Astrocyte of the hippocampus (primary cell): ENCODE results near the gene TGFBR3.

Experiments
- DNase-seq: peaks from one replicate; pipeline ENCODE4 v3.0.0; 2011; ENCODE audit warnings: low read depth, low spot score

Gene TGFBR3

GRCh38 chr1:91651243-91651642, 234.7 kb downstream of the TGFBR3 start:
- no peak for DNase-seq

DNA sequence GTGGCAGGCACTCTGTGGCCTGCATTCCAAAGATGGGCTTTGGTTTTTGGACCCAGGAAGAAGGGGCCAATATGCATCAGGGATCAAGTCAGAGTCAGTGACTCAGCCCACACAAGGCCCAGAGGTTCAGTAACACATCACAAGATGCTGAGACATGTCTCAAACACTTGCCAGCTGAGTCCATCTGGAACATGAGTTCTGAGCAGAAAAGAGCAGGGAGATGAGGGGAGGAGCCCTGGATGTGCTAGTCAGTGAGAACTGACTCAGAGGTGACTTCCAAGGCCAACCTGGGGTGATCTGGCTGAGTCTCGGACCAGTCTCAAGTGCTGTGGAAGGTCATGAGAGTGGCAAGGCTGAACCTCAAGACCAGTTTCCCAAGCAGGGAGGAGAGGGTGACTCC, 235.2 kb downstream of the TGFBR3 start:
- peak; percentile 61 for DNase-seq

DNA sequence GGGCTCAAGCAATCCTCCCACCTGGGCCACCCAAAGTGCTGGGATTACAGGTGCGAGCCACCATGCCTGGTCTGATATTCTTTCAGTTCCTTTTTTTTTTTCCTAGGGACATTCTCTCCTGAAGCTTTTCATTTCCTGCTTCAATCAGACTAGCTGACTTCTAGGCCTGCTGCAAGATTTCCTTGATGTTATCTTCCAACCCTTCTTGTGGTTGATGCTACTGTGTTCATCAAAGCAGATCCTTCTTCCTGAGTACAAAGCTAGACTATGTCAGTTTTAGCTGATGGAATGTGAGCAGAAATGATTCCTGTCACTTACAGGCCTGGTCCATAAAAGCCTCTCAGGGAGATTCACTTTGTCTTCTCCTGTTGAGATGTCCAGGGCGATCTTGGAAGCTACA, 238.9 kb downstream of the TGFBR3 start:
- no peak for DNase-seq

DNA sequence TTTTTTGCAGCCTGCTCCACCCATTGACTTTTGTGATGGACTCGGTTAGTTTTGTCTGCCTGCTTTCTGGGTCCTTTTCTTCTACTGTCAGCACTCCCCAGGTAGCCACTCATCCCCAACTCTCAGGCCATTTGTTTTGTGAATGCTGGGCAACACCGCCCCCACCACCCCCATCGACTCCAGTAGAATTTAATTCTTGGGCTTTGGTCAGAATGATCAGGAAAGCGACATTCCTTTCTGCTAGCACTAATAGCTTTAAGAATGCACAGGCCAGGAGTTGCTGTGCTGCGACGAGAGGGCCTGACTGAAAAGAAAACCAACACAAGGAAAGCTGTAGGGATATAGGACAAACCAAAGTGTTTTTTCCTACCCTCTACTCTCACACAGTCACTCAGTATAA, 240.9 kb downstream of the TGFBR3 start:
- peak; percentile 48 for DNase-seq

DNA sequence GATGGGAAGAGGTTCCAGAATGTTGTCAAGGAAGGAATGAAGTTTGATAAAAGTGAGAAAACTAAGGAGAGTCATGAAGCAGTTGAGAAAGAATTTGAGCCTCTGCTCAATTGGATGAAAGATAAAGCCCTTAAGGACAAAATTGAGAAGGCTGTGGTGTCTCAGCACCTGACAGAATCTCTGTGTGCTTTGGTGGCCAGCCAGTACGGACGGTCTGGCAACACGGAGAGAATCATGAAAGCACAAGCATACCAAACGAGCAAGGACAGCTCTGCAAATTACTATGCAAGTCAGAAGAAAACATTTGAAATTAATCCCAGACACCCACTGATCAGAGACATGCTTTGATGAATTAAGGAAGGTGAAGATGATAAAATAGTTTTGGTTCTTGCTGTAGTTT, 242.5 kb downstream of the TGFBR3 start:
- DNase-seq = no peak

DNA sequence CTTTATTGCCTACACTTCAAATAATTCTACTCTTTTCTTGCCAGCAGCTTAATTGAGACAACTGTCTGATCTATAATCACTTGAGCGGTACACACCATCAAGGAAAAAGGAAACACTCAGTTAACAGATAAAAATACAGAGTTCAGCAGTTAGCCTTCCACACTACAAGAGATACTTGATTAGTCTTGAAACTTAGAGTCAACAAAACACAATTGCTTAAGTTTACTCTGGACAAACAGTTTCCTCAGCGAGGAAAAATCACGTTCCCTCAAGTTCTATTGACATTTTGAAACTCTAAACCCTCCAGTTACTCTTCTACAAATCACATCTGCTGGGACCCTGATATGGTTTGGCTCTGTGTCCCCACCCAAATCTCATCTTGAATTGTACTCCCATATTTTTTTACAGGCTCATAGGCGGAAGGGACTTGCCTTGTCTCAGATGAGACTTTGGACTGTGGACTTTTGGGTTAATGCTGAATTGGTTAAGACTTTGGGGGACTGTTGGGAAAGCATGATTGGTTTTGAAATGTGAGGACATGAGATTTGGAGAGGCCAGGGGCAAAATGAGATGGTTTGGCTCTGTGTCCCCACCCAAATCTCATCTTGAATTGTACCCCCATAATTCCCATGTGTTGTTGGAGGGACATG, 244.9 kb downstream of the TGFBR3 start:
- no peak for DNase-seq

GRCh38 chr1:91637539-91637994, 248.4 kb downstream of the TGFBR3 start:
- no peak for DNase-seq

GRCh38 chr1:91635763-91636162, 250.2 kb downstream of the TGFBR3 start:
- no peak for DNase-seq

DNA sequence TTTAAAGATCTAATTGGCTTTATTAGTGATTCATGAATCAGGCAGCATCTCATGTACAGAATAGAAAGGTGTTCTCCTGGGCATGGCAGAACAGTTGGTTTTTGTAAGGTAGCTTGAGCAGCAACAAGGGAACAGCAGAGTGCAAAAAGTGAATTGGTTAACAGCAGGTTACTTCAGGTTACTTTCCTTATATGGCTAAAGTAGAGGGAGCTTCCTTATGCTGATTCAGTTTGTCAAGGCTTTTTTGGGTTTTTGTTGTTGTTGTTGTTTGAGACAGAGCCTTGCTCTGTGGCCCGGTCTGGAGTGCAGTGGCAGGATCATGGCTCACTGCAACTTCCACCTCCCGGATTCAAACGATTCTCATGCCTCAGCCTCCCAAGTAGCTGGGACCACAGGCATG, 252.5 kb downstream of the TGFBR3 start:
- no peak for DNase-seq

DNA sequence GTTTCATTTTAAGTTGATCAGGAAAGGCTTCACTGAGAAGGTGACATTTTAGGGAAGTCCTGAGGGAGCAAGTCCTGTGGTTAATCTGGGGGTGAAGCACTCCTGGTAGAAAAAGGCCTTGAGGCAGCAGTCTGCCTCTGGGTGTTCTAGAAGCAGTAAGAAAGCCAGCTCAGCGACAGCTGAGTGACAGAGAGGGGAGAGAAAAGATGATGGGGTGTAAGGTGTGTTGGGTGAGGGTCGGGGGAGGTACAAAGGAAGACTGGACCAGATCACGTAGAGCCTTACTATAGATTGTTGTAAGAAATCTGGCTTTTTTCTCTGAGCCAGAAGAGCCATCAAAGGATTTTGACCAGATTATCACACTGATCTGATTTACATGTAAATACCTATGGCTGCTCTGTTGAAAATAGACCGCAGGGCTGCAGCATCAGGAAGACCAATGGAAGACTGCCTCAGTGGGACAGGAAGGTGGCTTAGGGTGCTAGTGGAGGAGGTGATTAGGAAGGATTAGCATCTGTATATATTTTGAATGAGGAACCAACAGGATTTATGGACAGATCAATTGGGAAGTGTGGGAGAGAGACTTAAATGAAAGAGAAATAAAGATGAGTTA, 254.1 kb downstream of the TGFBR3 start:
- DNase-seq = no peak

DNA sequence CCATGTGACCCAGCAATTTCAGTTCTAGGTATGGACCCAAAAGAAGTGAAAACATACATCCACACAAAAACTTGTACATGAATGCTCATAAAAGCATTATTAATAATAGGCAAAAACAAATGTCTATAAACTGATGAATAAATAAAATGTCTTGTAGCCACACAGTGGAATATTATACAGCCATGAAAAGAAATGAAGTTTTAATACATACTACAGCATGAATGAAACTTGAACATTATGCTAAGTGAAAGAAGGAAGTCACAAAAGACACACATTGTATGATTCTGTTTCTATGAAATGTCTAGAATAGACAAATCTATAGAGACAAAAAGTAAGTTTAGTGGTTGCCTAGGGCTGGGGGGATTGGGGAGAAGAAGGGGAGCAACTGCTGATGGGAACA, 255.1 kb downstream of the TGFBR3 start:
- DNase-seq = no peak
